Neuron (in vitro differentiated cells): ENCODE results near the gene AMOTL1.

ENCODE experiments used
- H2AFZ ChIP-seq: one replicate; pipeline ENCODE4 v1.6.1; 2013; ENCODE audit warnings: low read depth, mild to moderate bottlenecking, inconsistent platforms, low read length, moderate library complexity
- H3K27me3 ChIP-seq: one replicate; pipeline ENCODE4 v1.6.1; 2013; ENCODE audit warnings: low read length; ENCODE audit not compliant: insufficient read depth
- H3K36me3 ChIP-seq: one replicate; pipeline ENCODE4 v1.6.1; 2013; ENCODE audit warnings: low read length; ENCODE audit not compliant: insufficient read depth
- H3K4me1 ChIP-seq: one replicate; pipeline ENCODE4 v1.6.1; 2013; ENCODE audit warnings: low read length; ENCODE audit not compliant: insufficient read depth
- H3K4me3 ChIP-seq: 2 replicates; pipeline ENCODE4 v1.5.1; 2013; ENCODE audit warnings: mild to moderate bottlenecking, low read length, moderate library complexity
- H3K9me3 ChIP-seq: one replicate; pipeline ENCODE4 v1.6.1; 2013; ENCODE audit warnings: low read length

Gene AMOTL1

DNA sequence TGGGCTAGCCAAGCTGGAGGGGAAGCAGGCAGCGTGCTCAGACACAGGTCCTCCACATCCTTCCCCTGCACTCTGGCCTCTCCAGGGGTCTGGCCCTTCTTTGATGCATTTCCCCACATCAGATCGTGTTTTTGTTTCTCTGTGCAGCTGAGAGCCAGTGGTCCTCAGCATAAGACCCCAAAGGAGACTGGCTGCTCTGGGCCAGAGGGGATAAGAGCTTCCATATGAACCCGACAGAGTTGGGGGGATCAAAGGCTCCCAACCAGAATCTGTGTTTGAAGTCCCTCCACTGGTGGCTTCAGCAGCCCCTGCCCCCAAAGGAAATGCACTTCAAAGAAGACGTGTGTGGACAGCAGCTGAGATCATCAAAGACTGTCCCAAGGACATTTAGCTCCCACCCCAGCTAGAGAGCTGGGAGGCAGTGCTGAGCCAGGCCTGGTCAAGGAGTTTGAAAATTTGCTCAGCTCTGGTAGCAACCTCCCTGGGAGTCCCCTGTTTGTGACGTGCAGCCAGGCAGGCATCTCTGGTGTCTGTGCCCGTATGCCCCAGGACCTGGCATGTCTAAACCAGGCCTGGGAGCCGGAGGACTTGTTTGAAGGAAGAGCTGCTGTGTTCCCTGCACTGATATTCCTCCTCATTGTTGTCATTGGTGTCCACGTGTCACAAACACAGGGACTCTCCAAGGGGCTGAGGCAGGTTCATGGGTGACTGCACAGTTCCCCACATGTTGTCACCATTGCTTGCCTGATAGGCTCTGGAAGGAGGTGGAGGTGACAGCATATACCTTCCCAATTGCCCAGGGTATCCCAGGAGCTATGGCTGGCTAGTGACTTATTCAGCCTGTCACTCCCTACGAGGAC lies 99.0 kb downstream of the AMOTL1 start:
- peaks cover 81% of the 10 kb centered on the region for H3K36me3 ChIP-seq
- no peaks in the 10 kb centered on the region for H3K4me1 ChIP-seq
- H3K9me3 ChIP-seq, result no peaks in the 10 kb centered on the region
- H2AFZ ChIP-seq, result no peak overlapping the region
- no peaks in the 10 kb centered on the region for H3K27me3 ChIP-seq
- H3K4me3 ChIP-seq, result no peak overlapping the region

DNA sequence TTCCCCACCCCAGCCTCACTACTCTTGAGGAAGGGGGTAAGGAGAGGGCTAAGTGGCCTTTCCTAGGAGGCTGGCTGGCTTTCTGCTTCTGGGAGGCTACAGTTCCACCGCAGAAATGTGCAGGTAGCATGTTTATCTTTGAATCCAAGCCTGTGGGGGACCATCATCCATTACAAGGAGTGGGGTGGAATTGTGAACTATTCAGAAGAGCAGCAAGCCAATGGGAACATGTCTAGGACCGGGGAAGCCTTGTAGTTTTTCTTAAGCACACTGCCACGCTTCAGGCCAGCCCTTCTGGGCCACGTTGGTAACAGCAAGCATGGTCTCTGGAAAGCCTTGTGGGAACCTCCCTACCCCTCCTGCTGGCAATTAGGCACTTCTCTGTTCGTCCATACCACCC lies 100.3 kb downstream of the AMOTL1 start:
- peaks cover 93% of the 10 kb centered on the region for H3K36me3 ChIP-seq
- no peak overlapping the region for H2AFZ ChIP-seq
- no peaks in the 10 kb centered on the region for H3K27me3 ChIP-seq
- no peaks in the 10 kb centered on the region for H3K9me3 ChIP-seq
- H3K4me1 ChIP-seq, result no peaks in the 10 kb centered on the region
- no peak overlapping the region for H3K4me3 ChIP-seq

DNA sequence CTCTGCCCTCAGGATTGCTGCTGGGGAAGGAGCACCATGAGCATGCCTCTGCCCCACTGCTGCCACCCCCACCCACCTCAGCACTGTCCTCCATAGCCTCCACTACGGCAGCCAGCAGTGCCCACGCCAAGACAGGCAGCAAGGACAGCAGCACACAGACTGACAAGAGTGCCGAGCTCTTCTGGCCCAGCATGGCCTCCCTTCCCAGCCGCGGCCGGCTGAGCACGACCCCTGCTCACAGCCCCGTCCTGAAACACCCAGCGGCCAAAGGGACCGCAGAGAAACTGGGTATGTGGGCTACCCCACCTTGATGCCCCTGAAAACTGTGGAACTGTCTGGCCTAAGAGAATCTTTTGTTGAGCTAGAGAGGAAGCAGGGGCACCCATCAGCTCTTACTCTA lies 101.0 kb downstream of the AMOTL1 start:
- Histone ChIP-seq H3K36me3 (peaks cover 98% of the 10 kb centered on the region), H3K4me1 (no peaks in the 10 kb centered on the region)

DNA sequence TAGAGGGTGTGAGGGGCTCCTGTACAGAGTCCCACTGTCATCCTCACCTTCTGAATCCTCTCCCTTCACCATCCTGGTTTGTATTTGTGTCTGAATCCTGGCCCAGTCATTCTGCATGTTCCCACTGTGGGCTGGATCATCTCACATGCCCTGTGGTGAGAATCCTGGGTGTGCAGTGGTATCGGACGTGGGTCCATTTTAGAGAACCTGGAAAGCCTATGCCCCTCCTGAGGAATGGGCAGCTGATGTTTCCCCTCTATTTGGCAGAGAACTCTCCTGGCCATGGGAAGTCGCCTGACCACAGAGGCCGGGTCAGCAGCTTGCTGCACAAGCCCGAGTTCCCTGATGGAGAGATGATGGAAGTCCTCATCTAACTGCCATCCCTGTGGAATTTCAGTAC lies 102.3 kb downstream of the AMOTL1 start:
- Histone ChIP-seq H3K27me3 (no peaks in the 10 kb centered on the region), H3K36me3 (peaks cover 98% of the 10 kb centered on the region)

More for the DNA sequence above, 101.0 kb downstream of the AMOTL1 start:
- Histone ChIP-seq H2AFZ (no peak overlapping the region), H3K9me3 (no peaks in the 10 kb centered on the region), H3K4me3 (no peak overlapping the region), H3K27me3 (no peaks in the 10 kb centered on the region)

DNA sequence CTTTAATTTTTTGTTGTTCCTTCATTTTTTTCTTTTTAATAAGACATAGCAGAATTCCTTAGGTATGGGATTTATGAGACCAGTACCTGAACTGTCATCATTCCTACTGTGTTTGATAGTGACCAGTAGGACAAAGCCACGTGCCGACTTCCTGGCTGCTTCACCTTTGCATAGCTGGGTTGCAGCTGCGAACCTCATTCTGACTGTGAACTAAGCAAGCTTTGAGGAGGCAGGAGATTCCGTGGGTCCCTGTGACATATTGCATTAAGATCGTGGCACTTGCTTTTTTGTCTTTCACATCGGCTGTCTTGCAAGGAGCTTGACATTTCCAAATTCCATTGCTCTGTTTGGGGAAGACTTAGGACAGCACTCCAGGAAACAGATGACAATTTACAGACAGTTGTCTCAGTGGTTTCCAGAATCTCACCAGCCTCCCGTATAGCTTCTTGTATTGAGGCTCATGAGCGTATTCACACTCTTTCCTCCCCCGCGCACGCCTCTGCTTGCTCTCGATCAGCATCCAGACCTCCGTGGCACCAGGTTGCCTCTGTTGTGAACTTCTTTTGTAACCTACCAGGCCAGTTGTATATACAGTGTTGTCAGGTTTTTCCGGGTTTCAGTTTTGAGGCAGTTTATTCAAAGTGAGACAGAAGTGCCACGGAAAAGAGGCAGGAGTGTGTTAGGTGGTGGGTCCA lies 103.5 kb downstream of the AMOTL1 start:
- Histone ChIP-seq H2AFZ (no peak overlapping the region), H3K9me3 (no peaks in the 10 kb centered on the region), H3K4me3 (no peak overlapping the region), H3K36me3 (peaks cover 97% of the 10 kb centered on the region), H3K27me3 (no peaks in the 10 kb centered on the region), H3K4me1 (no peaks in the 10 kb centered on the region)

More for the DNA sequence above, 102.3 kb downstream of the AMOTL1 start:
- H3K4me1 ChIP-seq, result no peaks in the 10 kb centered on the region
- H2AFZ ChIP-seq, result no peak overlapping the region
- H3K4me3 ChIP-seq, result no peak overlapping the region
- H3K9me3 ChIP-seq, result no peaks in the 10 kb centered on the region

DNA sequence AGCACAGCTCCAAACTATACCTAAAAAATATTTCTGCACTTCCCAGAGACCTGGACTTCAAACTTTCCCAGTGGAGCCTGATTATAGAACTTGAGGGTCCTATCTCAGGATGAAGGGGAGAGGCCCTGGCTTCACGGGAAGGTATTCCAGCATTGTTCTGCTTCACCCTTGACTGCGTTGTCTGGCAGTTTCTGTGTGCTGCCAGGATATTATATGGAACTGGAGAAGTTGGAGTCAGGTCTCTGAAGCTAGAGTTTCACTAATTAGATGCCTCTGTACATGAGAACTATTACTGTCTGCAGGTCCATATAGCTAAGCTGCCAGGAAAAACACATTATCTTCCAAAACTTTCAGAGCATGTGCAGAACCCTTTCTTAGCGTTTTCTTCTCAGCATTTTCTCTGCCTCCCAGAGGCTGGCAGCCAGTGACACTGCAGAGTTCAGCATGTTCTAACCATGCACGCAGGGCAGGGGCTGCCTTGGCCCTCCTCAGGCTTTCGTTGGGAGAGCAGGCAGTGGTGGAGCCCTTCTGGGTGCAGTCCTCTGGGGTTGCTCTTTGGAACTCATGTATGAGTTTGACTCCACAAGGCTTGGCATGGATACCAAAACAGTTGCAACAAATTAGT lies 105.9 kb downstream of the AMOTL1 start:
- H2AFZ ChIP-seq, result no peak overlapping the region
- H3K27me3 ChIP-seq, result no peaks in the 10 kb centered on the region
- no peaks in the 10 kb centered on the region for H3K4me1 ChIP-seq
- H3K4me3 ChIP-seq, result no peak overlapping the region
- H3K36me3 ChIP-seq, result peaks cover 95% of the 10 kb centered on the region
- no peaks in the 10 kb centered on the region for H3K9me3 ChIP-seq

DNA sequence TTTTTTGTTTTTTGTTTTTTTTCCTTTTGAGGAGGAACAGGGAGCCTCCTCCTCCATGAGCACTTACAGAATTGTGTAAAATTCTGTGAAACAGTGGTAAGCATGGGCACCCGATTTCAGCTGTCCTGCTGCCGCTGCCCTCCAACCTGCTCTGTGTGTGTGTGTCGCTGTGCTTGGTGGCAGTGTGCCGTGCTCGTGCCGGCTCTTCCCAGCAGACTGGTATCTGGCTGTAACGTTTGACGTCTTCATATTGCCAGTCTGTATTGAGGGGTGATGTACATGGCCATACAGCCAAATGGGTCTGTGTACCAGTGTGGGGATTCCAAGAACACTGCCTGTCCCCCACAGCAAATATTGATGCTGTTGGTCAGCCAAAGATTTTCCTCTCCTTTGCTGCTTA lies 108.1 kb downstream of the AMOTL1 start:
- peaks cover 86% of the 10 kb centered on the region for H3K36me3 ChIP-seq

DNA sequence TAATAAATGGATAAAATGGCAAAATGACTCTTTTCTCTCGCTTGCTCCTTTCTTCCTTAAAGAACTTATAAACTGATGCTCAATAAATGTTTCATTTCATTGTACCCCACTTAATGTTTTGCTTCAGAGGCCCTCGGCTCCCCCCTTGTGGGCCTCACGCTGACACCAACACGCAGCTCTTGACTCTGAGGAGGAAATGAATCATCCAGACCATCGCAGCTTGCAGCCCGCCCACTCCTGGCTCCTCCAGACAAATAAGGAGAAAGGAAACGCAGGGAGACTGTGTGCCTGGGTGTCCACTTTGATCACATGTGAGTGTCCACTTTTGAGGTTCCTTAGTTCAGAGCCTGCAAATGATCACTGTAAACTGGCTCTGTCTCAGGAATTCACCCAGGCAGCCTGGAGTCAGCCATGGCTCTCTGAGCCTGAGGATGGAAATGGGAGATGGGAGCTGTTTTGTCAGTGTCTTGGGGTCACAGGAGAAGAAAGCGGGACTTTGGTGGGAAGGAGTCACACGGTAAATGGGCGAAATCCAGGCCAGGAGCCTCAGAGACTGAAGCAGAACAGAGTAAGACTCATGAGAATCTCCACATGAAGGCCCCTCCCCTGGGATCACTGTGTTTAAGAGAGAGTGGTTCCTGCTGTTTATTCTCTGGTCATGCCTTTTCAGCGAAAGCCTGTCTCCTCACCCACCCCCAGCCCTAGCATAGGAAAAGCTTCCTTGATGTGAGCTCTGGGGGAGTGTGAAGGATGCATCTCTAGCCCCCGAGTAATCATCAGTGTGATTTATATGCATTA lies 108.7 kb downstream of the AMOTL1 start:
- H3K27me3 ChIP-seq, result no peaks in the 10 kb centered on the region
- H3K4me3 ChIP-seq, result no peak overlapping the region
- no peaks in the 10 kb centered on the region for H3K9me3 ChIP-seq
- H3K36me3 ChIP-seq, result peaks cover 84% of the 10 kb centered on the region
- H3K4me1 ChIP-seq, result no peaks in the 10 kb centered on the region
- H2AFZ ChIP-seq, result no peak overlapping the region

More for the DNA sequence above, 108.1 kb downstream of the AMOTL1 start:
- H3K4me3 ChIP-seq, result no peak overlapping the region
- H3K4me1 ChIP-seq, result no peaks in the 10 kb centered on the region
- no peaks in the 10 kb centered on the region for H3K27me3 ChIP-seq
- H2AFZ ChIP-seq, result no peak overlapping the region
- H3K9me3 ChIP-seq, result no peaks in the 10 kb centered on the region

DNA sequence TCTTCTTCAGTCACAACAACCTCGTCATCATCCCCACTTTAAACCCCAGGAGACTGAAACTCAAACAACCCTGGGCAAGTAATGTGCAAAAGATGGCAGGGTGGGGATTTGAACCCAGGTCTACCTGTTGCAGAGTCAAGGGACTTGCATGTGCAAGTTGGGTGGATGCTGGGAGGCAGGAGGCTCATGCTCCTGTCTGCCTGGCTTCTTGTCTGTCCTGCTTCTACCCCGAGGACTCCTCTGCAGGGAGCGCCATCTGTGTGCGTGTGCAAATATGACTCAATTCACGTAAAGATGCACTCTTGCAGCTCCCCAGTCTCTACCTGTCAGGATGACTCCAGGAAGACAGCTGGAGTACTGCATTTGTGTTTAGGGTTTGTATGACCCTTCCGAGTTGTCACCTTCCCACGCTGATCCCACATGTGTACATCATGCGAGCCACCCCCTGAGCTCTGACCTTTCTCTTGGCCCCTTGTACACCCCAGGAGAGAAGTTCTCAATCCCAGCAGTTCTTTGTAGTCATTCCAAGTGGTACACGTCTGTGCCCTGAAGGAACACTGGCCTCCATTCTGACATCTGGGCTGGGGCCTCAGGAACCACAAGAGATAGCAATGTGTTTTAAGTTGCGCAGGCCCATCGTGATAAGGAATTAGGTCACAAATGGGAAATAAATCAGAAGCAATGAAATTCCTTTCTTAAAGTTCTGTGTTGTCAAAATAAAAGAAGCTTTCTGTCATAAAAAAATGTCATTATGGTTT lies 109.5 kb downstream of the AMOTL1 start:
- H3K36me3 ChIP-seq, result peaks cover 77% of the 10 kb centered on the region
- no peaks in the 10 kb centered on the region for H3K9me3 ChIP-seq
- no peaks in the 10 kb centered on the region for H3K4me1 ChIP-seq
- H2AFZ ChIP-seq, result no peak overlapping the region
- no peak overlapping the region for H3K4me3 ChIP-seq
- H3K27me3 ChIP-seq, result no peaks in the 10 kb centered on the region

DNA sequence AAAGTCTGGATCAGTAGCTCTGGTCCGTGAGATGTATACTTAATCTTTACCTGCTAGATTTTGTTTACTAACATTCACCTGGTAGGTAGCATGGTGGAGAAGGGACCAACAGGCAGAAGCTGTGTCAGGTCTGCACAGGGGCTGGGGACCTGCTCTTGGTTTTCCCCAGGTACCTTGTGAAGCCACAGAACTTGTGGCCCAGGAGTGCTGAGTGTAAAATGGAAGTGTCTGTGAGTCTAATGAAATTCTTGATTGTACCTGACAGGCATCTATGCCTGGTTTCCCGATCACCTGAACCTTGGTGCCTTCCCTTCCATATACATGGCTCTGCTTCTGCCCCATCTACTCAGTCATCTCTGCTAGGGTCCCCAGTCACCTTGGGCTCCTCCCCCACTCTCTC lies 110.8 kb downstream of the AMOTL1 start:
- no peak overlapping the region for H2AFZ ChIP-seq
- H3K36me3 ChIP-seq, result peaks cover 73% of the 10 kb centered on the region

DNA sequence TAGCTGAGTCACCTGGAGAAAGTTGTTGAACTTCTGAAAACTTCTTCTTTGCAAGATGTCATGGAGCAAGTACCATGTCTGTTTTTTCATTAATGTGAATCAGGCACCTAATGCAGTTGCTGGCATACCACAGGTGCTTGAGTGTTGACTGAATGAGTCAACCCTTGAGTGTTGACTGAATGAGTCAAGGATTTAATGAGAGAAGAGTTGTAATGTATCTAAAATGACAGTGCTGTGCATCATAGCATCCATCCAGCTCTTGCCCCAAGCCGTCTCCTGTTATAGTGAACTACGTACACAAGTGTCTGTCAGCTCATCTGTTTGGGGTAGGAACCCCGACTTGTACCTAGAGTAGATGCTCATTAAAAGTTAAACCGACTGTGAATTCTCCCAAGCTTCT lies 112.1 kb downstream of the AMOTL1 start:
- H3K4me1 ChIP-seq, result no peaks in the 10 kb centered on the region
- no peaks in the 10 kb centered on the region for H3K27me3 ChIP-seq
- no peak overlapping the region for H2AFZ ChIP-seq
- no peak overlapping the region for H3K4me3 ChIP-seq
- H3K36me3 ChIP-seq, result peaks cover 74% of the 10 kb centered on the region
- no peaks in the 10 kb centered on the region for H3K9me3 ChIP-seq

More for the DNA sequence above, 110.8 kb downstream of the AMOTL1 start:
- H3K9me3 ChIP-seq, result no peaks in the 10 kb centered on the region
- H3K27me3 ChIP-seq, result no peaks in the 10 kb centered on the region
- no peaks in the 10 kb centered on the region for H3K4me1 ChIP-seq
- no peak overlapping the region for H3K4me3 ChIP-seq

DNA sequence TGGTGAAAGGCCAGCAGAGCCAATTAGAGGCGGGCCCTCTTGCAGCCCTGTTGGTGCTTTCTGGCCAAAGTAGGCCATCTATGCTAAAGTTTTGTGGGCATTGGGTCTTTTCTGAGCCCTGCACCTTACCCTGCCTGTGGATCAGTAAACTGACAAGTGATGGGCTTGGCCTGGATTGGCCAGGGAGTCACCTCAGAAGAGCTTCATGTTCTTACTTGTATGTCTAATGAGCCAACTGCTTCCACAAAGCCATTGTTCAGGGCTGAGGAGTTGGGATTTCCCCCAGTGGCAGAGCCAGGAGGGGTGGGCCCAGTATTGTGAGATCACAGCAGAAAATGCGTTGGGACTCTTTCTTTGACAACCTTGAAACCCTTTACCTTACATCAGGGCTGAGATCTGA lies 114.8 kb downstream of the AMOTL1 start:
- no peaks in the 10 kb centered on the region for H3K4me1 ChIP-seq
- peaks cover 52% of the 10 kb centered on the region for H3K36me3 ChIP-seq
- no peak overlapping the region for H3K4me3 ChIP-seq
- no peak overlapping the region for H2AFZ ChIP-seq
- no peaks in the 10 kb centered on the region for H3K27me3 ChIP-seq
- peaks cover 7% of the 10 kb centered on the region for H3K9me3 ChIP-seq
